ENCODE measurements around the gene CUL4A.

DNA sequence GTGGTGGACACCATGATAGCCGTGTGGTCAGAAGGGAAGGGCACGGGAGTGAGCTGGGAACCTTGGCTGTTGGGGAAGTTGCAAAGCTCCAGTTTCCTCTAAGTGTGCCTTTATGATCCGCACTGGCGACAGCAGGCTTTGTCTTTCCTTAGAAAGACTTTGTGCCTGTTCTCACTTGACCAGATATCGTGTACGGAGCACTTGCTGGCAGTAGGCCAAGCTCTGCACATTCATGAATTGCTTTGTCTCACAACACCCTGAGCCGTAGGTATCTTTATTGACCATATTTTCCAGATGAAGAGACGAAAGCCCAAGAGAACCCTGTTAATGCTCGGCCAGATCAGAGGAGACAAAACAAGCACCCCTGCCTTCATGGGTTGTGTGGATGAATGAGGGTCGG, 15.1 kb downstream of the CUL4A start:
- TF ChIP-seq, protein P1, sequence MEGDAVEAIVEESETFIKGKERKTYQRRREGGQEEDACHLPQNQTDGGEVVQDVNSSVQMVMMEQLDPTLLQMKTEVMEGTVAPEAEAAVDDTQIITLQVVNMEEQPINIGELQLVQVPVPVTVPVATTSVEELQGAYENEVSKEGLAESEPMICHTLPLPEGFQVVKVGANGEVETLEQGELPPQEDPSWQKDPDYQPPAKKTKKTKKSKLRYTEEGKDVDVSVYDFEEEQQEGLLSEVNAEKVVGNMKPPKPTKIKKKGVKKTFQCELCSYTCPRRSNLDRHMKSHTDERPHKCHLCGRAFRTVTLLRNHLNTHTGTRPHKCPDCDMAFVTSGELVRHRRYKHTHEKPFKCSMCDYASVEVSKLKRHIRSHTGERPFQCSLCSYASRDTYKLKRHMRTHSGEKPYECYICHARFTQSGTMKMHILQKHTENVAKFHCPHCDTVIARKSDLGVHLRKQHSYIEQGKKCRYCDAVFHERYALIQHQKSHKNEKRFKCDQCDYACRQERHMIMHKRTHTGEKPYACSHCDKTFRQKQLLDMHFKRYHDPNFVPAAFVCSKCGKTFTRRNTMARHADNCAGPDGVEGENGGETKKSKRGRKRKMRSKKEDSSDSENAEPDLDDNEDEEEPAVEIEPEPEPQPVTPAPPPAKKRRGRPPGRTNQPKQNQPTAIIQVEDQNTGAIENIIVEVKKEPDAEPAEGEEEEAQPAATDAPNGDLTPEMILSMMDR (IDR thresholded peaks at IDR 0.05): no peak
- TF ChIP-seq POLR2A (IDR thresholded peaks at IDR 0.05): no peak
